Measurements from ENCODE around the gene HCRTR1.

HCRTR1 gene

GRCh38 chr1:31667065-31667785 is 49.7 kb downstream of the HCRTR1 start:
- no peak overlapping the region for H3K4me3 Mint-ChIP-seq
- no peaks in the 10 kb centered on the region for H3K9me3 Mint-ChIP-seq
- peaks cover 27% of the 10 kb centered on the region for H3K27me3 Mint-ChIP-seq
- peaks cover 9% of the 10 kb centered on the region for H3K4me1 Mint-ChIP-seq (ENCODE audit: low read depth)
- no peaks in the 10 kb centered on the region for H3K36me3 Mint-ChIP-seq (ENCODE audit: low read depth)
- no peak for DNase-seq
- H3K27ac Mint-ChIP-seq = no peak overlapping the region

DNA sequence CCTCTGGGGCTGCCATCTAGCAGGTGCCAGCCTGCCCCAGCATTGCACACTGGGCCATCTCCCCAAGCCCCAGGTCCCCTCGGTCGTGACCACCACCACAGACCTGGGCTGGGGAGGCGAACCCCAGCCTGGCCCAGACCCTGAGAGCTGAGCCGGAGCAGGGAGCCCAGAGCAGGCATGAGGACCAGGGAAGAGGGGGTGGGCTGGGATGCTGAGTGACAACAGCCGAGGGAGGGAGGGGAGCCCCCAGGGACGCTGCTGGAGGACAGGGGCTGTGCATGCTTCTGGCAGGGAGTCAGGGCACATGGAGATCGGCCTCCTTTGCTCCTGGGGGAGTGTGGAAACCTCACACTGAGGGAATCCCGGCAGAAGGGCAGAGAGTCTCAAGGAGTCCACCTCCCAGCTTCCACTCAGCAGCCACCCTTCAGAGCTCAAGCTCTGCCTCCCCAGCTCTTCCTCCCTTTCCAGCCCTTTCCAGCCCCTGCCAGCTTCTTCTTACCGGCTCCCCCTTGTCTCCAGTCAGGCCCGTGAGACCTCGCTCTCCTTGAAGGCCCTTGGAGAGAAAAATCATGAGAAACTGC is 50.9 kb downstream of the HCRTR1 start:
- DNase-seq = no peak
- Mint-ChIP-seq H3K27ac (no peak overlapping the region), H3K27me3 (peaks cover 24% of the 10 kb centered on the region), H3K4me3 (no peak overlapping the region), H3K4me1 (ENCODE audit: low read depth) (peaks cover 9% of the 10 kb centered on the region), H3K9me3 (no peaks in the 10 kb centered on the region), H3K36me3 (ENCODE audit: low read depth) (no peaks in the 10 kb centered on the region)

- Mint-ChIP-seq H3K36me3 (ENCODE audit: low read depth) (no peaks in the 10 kb centered on the region), H3K27ac (no peak overlapping the region), H3K27me3 (peaks cover 24% of the 10 kb centered on the region), H3K9me3 (no peaks in the 10 kb centered on the region), H3K4me1 (ENCODE audit: low read depth) (peaks cover 9% of the 10 kb centered on the region), H3K4me3 (no peak overlapping the region)
- DNase-seq = no peak
Measured at GRCh38 chr1:31669433-31669785, 51.9 kb downstream of the HCRTR1 start.

- peaks cover 9% of the 10 kb centered on the region for H3K4me1 Mint-ChIP-seq (ENCODE audit: low read depth)
- DNase-seq = peak; percentile 46
- no peaks in the 10 kb centered on the region for H3K9me3 Mint-ChIP-seq
- peaks cover 24% of the 10 kb centered on the region for H3K27me3 Mint-ChIP-seq
- H3K36me3 Mint-ChIP-seq (ENCODE audit: low read depth) = no peaks in the 10 kb centered on the region
- H3K27ac Mint-ChIP-seq = no peak overlapping the region
- H3K4me3 Mint-ChIP-seq = peak overlapping the region; percentile 58
Measured at GRCh38 chr1:31669786-31670592, 52.5 kb downstream of the HCRTR1 start.

- Mint-ChIP-seq H3K27ac (no peak overlapping the region), H3K36me3 (ENCODE audit: low read depth) (no peaks in the 10 kb centered on the region), H3K27me3 (peaks cover 24% of the 10 kb centered on the region), H3K4me1 (ENCODE audit: low read depth) (peaks cover 9% of the 10 kb centered on the region), H3K9me3 (no peaks in the 10 kb centered on the region), H3K4me3 (no peak overlapping the region)
- no peak for DNase-seq
Measured at GRCh38 chr1:31670593-31670964, 53.1 kb downstream of the HCRTR1 start.

GRCh38 chr1:31671147-31671546 is 53.7 kb downstream of the HCRTR1 start:
- Mint-ChIP-seq H3K36me3 (ENCODE audit: low read depth) (no peaks in the 10 kb centered on the region), H3K27me3 (peaks cover 24% of the 10 kb centered on the region), H3K4me1 (ENCODE audit: low read depth) (peaks cover 9% of the 10 kb centered on the region), H3K9me3 (no peaks in the 10 kb centered on the region), H3K27ac (no peak overlapping the region), H3K4me3 (no peak overlapping the region)
- no peak for DNase-seq

DNA sequence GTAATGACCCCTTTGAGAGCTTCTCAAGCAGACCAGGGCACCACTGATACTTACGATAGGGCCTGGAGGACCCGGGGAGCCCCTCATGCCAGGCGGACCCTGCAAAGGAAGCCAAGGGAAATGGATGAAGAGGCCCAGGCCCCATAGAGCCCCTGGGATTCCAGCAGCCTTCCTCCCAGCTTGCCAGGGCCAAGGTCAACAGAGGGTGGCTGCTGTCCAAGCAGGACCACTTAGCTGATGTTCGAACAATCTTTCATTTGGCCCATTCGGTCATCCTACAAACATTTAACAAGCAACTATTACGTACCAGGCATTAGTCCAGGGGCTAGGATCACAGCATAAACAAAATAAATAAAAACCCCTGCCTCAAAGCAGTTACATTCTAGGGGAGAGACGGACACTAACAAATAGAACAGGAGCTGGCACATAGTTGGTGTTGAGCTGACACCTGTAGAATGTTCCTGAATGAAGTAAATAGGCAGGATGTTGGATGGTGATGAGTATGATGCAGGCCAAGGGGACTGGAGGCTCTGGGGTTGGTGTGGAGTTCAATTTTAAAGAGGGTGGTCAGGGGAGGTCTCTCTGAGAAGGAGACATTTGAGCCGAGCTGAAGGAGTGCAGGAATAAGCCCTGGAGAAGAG is 54.2 kb downstream of the HCRTR1 start:
- H3K9me3 Mint-ChIP-seq = no peaks in the 10 kb centered on the region
- peaks cover 24% of the 10 kb centered on the region for H3K27me3 Mint-ChIP-seq
- H3K4me3 Mint-ChIP-seq = no peak overlapping the region
- DNase-seq = no peak
- H3K27ac Mint-ChIP-seq = no peak overlapping the region
- H3K36me3 Mint-ChIP-seq (ENCODE audit: low read depth) = no peaks in the 10 kb centered on the region
- peaks cover 9% of the 10 kb centered on the region for H3K4me1 Mint-ChIP-seq (ENCODE audit: low read depth)

DNA sequence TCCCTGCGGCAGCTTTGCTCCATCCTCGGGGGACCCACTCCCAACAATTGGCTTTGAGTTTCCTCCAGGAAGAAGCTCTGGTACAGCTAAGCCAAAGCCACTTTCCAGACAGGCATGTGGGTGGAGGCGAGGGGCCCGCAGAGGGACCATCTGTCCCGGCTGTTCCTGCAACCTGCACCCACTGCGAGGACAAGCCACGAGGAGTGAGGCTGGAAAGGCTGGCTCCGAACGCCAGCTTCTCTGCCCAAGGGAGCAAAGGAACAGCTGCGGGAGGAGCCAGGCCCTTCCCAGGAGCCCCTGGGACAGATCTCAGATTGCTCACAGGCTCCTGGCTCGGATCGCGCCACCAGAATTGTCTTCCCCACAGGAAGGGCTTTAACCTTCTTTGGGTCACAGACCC is 55.5 kb downstream of the HCRTR1 start:
- Mint-ChIP-seq H3K4me3 (no peak overlapping the region), H3K27me3 (peaks cover 24% of the 10 kb centered on the region), H3K4me1 (ENCODE audit: low read depth) (peaks cover 9% of the 10 kb centered on the region), H3K36me3 (ENCODE audit: low read depth) (no peaks in the 10 kb centered on the region), H3K9me3 (no peaks in the 10 kb centered on the region), H3K27ac (no peak overlapping the region)
- DNase-seq = no peak

DNA sequence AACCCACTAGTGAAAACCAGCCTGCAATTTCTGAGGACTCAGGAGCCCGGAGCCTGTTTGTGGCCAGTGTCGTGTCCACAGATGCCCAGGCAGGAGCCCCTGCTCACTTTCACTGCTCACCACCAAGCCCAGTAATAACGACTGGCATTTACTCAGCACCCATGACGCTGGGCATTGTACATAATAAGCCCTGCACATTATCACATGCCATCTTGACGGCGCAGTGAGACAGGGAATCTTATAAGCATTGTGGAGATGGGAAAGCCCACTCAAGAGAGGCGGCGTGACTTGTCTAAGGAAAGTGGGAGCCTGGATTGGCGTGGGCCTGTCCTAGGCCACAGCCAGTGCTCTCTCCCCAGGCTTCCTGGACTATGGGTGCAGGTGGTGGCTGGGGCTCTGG is 55.9 kb downstream of the HCRTR1 start:
- H3K27me3 Mint-ChIP-seq = peaks cover 24% of the 10 kb centered on the region

GRCh38 chr1:31674626-31675025 is 57.1 kb downstream of the HCRTR1 start:
- H3K27ac Mint-ChIP-seq = no peak overlapping the region
- H3K4me1 Mint-ChIP-seq (ENCODE audit: low read depth) = peaks cover 8% of the 10 kb centered on the region
- no peak for DNase-seq
- H3K27me3 Mint-ChIP-seq = peaks cover 15% of the 10 kb centered on the region
- no peak overlapping the region for H3K4me3 Mint-ChIP-seq
- H3K36me3 Mint-ChIP-seq (ENCODE audit: low read depth) = no peaks in the 10 kb centered on the region
- H3K9me3 Mint-ChIP-seq = no peaks in the 10 kb centered on the region

More for the DNA sequence above, 55.9 kb downstream of the HCRTR1 start:
- Mint-ChIP-seq H3K9me3 (no peaks in the 10 kb centered on the region), H3K4me1 (ENCODE audit: low read depth) (peaks cover 9% of the 10 kb centered on the region), H3K36me3 (ENCODE audit: low read depth) (no peaks in the 10 kb centered on the region), H3K4me3 (no peak overlapping the region), H3K27ac (no peak overlapping the region)
- no peak for DNase-seq

DNA sequence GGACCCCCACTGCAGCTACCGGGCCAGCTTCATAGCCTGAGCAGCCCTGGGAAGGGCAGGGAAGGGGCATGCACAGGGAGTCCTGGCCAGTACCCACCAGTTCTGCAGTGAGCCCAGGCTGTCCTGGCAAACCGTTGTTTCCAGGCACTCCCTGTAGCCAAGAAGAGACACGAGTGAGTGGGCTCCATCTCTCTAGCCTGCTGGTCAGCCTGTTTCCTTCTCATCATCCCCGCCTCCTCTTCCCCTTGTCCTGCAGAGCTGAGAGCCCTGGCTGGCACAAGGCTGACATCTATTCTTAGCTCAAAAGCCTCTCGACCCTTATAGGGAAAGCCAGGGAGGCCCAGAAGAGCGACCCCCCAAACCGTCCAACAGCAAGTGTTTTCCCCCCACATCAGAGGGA is 57.7 kb downstream of the HCRTR1 start:
- Mint-ChIP-seq H3K4me1 (ENCODE audit: low read depth) (peaks cover 3% of the 10 kb centered on the region), H3K36me3 (ENCODE audit: low read depth) (no peaks in the 10 kb centered on the region), H3K27ac (no peak overlapping the region), H3K4me3 (no peak overlapping the region), H3K27me3 (peaks cover 11% of the 10 kb centered on the region), H3K9me3 (no peaks in the 10 kb centered on the region)
- DNase-seq = no peak

- no peak for DNase-seq
- H3K27me3 Mint-ChIP-seq = peaks cover 5% of the 10 kb centered on the region
Measured at GRCh38 chr1:31675756-31676155, 58.3 kb downstream of the HCRTR1 start.

More at GRCh38 chr1:31675756-31676155, 58.3 kb downstream of the HCRTR1 start:
- H3K4me3 Mint-ChIP-seq = no peak overlapping the region
- no peaks in the 10 kb centered on the region for H3K9me3 Mint-ChIP-seq
- H3K36me3 Mint-ChIP-seq (ENCODE audit: low read depth) = no peaks in the 10 kb centered on the region
- no peak overlapping the region for H3K27ac Mint-ChIP-seq
- H3K4me1 Mint-ChIP-seq (ENCODE audit: low read depth) = no peaks in the 10 kb centered on the region
